Glutamatergic neuron (in vitro differentiated cells): Measurements from ENCODE around the gene SYNJ2. TPM values are rescaled to one million over a fixed set of nuclear protein-coding genes. Genes with fewer than 3 reads are reported as not detected.

Source experiments
- DNase-seq: peaks from one replicate; pipeline ENCODE4 v3.0.0; 2022
- H3K27ac Mint-ChIP-seq: one replicate; pipeline ENCODE4 v1.8.0; 2020; ENCODE audit warnings: mild to moderate bottlenecking, mixed read lengths, inconsistent platforms; ENCODE audit not compliant: unreplicated experiment
- H3K27me3 Mint-ChIP-seq: one replicate; pipeline ENCODE4 v1.8.0; 2020; ENCODE audit warnings: mild to moderate bottlenecking, moderate library complexity, mixed read lengths, inconsistent platforms; ENCODE audit not compliant: unreplicated experiment
- H3K36me3 Mint-ChIP-seq: one replicate; pipeline ENCODE4 v1.8.0; 2020; ENCODE audit warnings: mild to moderate bottlenecking, mixed read lengths, inconsistent platforms; ENCODE audit not compliant: unreplicated experiment
- H3K4me1 Mint-ChIP-seq: one replicate; pipeline ENCODE4 v1.8.0; 2020; ENCODE audit warnings: mild to moderate bottlenecking, low read depth, mixed read lengths, inconsistent platforms; ENCODE audit not compliant: unreplicated experiment
- H3K4me3 Mint-ChIP-seq: one replicate; pipeline ENCODE4 v1.8.0; 2020; ENCODE audit warnings: mild to moderate bottlenecking, mixed read lengths, inconsistent platforms; ENCODE audit not compliant: unreplicated experiment
- H3K9me3 Mint-ChIP-seq: one replicate; pipeline ENCODE4 v1.8.0; 2020; ENCODE audit warnings: mild to moderate bottlenecking, moderate library complexity, mixed read lengths, inconsistent platforms; ENCODE audit not compliant: unreplicated experiment
- total RNA-seq: library from RNA; stranded (reverse); fragmentation: NEBNext Ultra II Directional; extraction: Animal tissue kit (Norgen Biotek cat#: 25700); gene quantifications from one replicate; pipeline ENCODE4 v1.2.1, GENCODE V29; 2021; ENCODE audit not compliant: unreplicated experiment
- TF ChIP-seq, protein P1 (sequence below): fragments of 200-600 bp; sonication (generic); IDR thresholded peaks from one replicate; pipeline ENCODE4 v1.5.0; 2021; ENCODE audit not compliant: partially characterized antibody, unreplicated experiment

The SYNJ2 gene
- total RNA-seq, 1 donor from 2014 or later, result 2.4 TPM

DNA sequence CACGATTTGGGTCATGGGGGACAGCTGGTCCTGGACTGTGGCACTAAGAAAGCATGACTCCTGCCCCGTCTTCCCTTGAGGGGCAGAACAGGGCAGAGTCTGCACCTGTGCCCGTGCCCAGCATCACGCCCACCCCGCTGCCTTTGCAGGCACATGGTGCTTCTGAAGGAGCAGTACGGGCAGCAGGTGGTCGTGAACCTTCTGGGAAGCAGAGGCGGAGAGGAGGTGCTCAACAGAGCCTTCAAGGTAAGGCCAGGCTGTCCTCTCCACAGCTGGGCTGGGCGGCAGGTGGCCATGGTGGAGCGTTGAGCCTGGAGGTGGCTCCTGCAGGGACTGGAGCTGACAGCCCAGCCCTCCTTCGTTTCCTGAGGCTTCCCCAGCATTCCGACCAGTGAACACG, 77.4 kb downstream of the SYNJ2 start:
- Mint-ChIP-seq H3K27me3 (peaks cover 4% of the 10 kb centered on the region), H3K4me3 (no peak overlapping the region), H3K4me1 (no peaks in the 10 kb centered on the region), H3K36me3 (no peaks in the 10 kb centered on the region), H3K27ac (no peak overlapping the region), H3K9me3 (peaks cover 2% of the 10 kb centered on the region)
- TF ChIP-seq, protein P1, sequence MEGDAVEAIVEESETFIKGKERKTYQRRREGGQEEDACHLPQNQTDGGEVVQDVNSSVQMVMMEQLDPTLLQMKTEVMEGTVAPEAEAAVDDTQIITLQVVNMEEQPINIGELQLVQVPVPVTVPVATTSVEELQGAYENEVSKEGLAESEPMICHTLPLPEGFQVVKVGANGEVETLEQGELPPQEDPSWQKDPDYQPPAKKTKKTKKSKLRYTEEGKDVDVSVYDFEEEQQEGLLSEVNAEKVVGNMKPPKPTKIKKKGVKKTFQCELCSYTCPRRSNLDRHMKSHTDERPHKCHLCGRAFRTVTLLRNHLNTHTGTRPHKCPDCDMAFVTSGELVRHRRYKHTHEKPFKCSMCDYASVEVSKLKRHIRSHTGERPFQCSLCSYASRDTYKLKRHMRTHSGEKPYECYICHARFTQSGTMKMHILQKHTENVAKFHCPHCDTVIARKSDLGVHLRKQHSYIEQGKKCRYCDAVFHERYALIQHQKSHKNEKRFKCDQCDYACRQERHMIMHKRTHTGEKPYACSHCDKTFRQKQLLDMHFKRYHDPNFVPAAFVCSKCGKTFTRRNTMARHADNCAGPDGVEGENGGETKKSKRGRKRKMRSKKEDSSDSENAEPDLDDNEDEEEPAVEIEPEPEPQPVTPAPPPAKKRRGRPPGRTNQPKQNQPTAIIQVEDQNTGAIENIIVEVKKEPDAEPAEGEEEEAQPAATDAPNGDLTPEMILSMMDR, result no peak
- DNase-seq, result no peak

- no peak overlapping the region for H3K4me3 Mint-ChIP-seq
- peaks cover 3% of the 10 kb centered on the region for H3K27me3 Mint-ChIP-seq
- peaks cover 4% of the 10 kb centered on the region for H3K9me3 Mint-ChIP-seq
- no peaks in the 10 kb centered on the region for H3K36me3 Mint-ChIP-seq
- H3K4me1 Mint-ChIP-seq, result peaks cover 3% of the 10 kb centered on the region
- TF ChIP-seq, protein P1, result no peak
- DNase-seq, result no peak
- no peak overlapping the region for H3K27ac Mint-ChIP-seq
Measured at GRCh38 chr6:158060455-158061360, 79.0 kb downstream of the SYNJ2 start.

- Mint-ChIP-seq H3K4me1 (peaks cover 10% of the 10 kb centered on the region), H3K4me3 (no peak overlapping the region), H3K27ac (no peak overlapping the region), H3K9me3 (peaks cover 9% of the 10 kb centered on the region), H3K27me3 (peaks cover 6% of the 10 kb centered on the region), H3K36me3 (no peaks in the 10 kb centered on the region)
- TF ChIP-seq, protein P1, result no peak
- no peak for DNase-seq
Measured at GRCh38 chr6:158061361-158061708, 79.7 kb downstream of the SYNJ2 start.

DNA sequence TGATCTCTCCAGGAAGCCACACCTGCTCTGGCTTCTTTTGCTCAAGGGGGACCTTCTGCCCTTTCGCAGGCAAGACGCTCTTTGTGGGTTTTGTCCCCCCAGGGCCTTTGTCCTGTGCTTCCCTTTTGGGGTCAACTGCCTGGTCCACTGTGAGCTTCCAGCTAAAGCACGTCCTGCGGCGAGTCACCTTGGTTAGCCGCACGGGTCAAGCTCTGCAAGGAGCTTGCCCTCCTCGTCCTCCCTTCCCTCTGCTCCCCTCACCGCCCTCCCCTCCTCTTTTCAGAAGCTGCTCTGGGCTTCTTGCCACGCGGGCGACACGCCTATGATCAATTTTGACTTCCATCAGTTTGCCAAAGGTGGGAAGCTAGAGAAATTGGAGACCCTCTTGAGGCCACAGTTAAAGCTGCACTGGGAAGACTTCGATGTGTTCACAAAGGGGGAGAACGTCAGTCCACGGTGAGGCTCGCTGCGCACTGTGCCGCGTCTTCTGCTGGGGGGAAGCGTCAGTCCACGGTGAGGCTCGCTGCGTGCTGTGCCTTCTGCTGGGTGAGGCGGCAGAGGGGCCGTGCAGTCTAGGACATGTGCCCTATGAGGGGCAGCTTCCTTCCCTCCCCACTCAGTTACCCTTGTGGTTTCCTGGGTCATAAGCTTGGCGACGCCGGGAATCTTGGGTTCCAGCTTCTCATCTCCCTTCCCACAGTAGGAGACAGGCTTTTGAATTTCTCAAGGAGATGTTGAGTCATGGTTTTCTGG, 80.2 kb downstream of the SYNJ2 start:
- no peak overlapping the region for H3K27ac Mint-ChIP-seq
- no peak for DNase-seq
- H3K4me1 Mint-ChIP-seq, result peaks cover 14% of the 10 kb centered on the region
- no peak overlapping the region for H3K4me3 Mint-ChIP-seq
- no peaks in the 10 kb centered on the region for H3K36me3 Mint-ChIP-seq
- H3K27me3 Mint-ChIP-seq, result peaks cover 11% of the 10 kb centered on the region
- peaks cover 10% of the 10 kb centered on the region for H3K9me3 Mint-ChIP-seq
- TF ChIP-seq, protein P1, result no peak

GRCh38 chr6:158063736-158064135, 82.1 kb downstream of the SYNJ2 start:
- no peaks in the 10 kb centered on the region for H3K36me3 Mint-ChIP-seq
- DNase-seq, result no peak
- peaks cover 21% of the 10 kb centered on the region for H3K4me1 Mint-ChIP-seq
- H3K9me3 Mint-ChIP-seq, result peaks cover 10% of the 10 kb centered on the region
- TF ChIP-seq, protein P1, result no peak
- H3K27me3 Mint-ChIP-seq, result peaks cover 11% of the 10 kb centered on the region
- no peak overlapping the region for H3K27ac Mint-ChIP-seq
- H3K4me3 Mint-ChIP-seq, result no peak overlapping the region
